NCI-H187 treated with DMSO at 0.1 percent for 48 hours (cell line): ENCODE data around the gene PLCB4.

Experiments used
- DNase-seq: peaks from one replicate; lab custom pipeline; 2025; lab: John Stamatoyannopoulos, UW

The PLCB4 gene

GRCh38 chr20:9402546-9402945 lies 333.7 kb downstream of the PLCB4 start:
- no peak for DNase-seq

DNA sequence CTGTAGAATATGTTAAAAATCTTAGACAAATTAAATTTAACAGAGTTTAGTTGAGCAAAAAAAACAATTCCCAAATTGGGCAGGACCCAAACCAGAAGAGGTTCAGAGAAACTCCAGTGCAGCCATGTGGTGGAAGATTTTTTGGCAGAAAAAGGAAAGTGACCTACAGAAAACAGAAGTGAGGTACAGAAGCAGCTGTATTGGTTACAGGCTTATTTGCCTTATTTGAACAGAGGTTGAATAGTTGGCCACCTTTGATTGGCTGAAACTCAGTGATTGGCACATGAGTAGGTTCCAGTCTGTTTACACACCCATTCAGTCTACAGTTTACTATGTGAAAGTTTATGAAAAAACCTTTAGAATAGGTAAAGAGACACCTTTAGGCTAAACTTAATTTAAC lies 334.6 kb downstream of the PLCB4 start:
- no peak for DNase-seq

- DNase-seq, result no peak
Observed at GRCh38 chr20:9407805-9408421, 339.0 kb downstream of the PLCB4 start.

DNA sequence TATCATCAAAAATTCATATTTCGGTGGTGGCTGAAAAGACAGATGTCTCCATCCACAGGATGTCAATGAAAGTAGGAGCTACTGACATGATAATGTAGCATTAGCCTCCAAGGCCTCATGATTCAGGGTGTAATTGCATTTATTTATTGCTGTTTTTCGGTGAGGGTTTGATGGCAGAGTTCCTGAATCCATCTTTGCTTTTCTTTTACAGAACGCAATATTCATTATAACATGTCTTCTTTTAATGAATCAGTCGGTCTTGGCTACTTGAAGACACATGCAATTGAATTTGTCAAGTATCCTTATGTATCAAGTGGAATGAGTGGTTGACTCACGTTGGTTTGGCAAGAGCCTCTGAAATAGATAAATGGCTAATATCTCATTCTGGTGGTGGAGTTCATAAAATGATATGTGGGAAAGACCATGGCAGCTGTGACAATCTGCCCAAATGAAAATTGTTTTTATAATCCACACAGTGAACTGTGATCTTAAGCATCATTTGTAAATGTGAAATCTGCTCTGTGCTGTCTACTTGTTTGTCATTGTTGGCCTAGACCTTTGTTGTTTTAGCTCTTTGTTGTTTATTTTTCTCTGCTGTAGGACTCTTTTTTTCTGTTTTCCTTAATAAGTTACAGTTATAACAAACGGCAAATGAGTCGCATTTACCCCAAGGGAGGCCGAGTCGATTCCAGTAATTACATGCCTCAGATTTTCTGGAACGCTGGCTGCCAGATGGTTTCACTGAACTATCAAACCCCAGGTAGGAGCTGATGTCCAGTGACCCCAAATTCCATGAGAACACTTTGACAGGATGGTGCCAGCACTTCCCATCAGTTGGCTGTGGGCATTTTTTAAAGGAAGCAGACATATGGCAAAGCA lies 339.8 kb downstream of the PLCB4 start:
- DNase-seq, result no peak

GRCh38 chr20:9409352-9409751 lies 340.5 kb downstream of the PLCB4 start:
- DNase-seq, result no peak

DNA sequence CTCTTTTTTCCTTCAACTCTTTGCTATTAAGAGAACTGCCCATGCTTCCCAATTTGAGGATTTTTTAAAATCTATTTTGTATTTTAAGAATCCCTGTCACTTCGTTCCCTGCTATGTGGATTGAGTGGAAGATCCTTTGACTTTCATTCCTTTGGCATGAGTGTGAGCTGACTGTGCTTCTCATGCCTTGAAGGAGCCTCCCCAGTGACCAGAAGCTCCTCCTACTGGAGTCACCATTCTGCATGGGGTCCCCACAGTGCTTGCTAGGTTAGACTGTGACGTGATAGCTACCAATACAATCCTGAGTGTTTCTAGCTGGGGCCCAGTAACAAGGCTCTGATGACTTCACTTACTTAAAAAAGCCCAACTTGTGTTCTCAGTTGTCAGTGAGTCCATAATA lies 341.1 kb downstream of the PLCB4 start:
- DNase-seq, result no peak

- DNase-seq, result no peak
Observed at GRCh38 chr20:9411833-9412232, 342.9 kb downstream of the PLCB4 start.

DNA sequence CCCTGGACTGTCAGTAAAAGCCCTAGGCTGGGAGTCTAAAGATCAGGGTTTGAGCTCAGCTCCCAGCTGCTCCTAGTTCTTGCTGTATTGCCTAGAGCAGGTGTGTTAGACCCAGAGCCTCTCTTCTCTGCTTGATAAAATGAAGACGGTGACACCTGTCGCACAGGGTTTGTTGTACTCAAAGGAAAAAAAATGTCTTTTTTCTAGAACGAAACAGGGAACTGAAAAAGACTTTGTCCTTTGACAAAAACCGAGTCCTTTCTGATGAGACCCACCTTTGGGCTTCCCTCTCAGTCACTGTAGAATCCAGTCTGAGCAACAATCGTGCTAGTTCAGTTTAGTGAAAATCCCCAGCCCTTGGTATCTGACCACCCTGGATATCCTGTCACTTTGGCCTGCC lies 343.4 kb downstream of the PLCB4 start:
- no peak for DNase-seq

DNA sequence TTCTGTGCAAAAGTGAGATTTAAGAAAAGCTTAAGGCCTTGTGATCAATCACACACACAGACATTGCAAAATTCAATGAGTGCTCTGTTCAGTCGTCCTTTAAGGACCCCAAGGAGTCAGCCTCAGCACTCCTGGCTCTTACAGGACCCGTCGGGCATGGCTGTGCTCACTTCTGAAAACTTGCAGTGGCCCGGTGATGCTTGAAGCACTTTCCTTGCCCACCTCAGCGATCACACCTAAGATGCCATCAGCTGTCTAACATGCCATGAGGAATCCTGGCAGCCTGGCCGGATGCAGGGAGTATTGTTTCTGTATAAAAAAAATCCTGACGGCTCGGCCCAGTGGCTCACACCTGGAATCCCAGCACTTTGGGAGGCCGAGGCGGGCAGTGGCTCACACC lies 344.1 kb downstream of the PLCB4 start:
- DNase-seq, result no peak

DNA sequence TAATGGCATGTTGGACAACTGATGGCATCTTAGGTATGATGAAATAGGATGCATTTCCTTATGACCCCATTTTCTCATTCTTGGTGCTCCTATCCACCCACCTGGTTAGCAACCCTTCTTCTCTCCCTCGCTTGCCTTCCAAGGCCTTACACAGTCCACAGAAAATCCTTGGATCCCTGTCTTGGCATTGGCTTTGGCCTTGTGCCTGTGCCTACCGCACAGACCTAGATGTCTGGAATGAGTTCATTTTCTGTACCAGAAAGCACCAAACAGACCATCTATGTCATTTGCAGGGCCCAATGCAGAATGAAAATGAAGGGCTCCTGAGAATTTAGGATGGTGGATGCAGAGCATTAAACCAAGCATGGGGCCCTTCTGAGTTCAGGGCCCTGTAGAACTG lies 346.5 kb downstream of the PLCB4 start:
- DNase-seq, result no peak

DNA sequence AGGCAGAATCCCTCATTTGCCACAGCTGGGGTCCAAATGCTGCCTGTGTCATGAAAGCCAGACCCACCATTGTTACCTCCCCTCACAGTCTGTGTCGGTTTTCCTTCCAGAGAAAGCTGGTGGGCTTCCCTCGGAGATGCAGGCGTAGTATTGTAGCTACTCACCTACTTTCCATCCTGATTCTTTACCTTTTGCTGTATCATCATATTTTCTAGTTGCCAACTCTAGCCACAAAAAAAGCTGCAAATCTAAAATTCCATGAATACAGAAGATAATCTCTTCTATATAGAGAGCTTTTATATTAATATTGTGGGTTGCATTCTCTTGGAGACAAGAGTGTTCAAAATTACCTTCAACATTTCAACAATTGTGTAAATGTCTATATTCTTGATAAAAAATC lies 347.5 kb downstream of the PLCB4 start:
- DNase-seq, result no peak

DNA sequence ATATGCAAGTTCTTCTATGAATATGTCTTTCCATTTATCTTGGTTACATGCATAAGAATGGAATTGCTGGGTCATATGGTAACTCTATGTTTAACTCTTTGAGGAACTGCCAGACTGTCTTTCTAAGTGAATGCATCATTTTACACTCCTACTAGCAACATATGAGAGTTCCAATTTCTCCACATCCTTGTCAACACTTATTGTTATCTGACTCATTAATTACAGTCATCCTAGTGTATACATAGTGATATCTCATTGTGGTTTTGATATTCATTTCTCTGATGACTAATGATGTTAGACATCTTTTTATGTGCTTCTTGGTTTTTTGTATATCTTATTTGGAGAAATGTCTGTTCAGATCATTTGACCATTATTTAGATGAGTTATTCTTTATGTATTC lies 348.8 kb downstream of the PLCB4 start:
- no peak for DNase-seq

DNA sequence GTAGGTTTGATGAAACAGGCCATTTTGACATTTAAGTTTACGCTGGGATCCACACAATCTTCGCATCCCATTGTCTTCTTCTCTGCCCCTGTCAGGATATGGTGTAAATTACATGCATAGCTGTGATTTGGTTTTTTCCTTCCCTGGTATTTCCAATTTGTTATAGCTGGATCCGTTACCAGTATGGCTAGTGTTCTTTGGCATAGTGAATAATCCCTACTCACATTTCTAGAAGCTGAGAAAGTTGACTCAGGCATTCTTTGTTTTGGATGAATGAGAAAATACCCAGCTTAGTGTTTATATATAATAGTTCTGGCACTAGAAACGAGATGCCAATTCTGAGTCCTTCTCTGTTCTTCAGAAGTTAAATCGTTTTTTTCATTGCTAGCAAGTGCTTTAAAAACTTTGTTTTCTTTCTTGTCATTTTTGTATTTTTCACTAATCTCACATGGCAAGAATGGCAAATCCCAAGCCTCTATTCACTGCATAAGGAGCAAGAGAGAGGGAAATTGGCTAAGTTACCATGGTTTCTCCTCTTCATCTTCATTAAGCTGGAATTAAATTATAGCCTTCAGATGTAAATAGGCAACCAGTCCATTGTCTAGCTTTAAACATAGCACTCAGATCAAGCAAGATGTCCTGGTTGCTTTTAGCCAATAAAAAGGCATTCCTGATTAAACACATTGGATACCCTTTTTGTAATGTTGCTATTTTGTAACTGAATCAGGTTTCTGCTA lies 353.6 kb downstream of the PLCB4 start:
- no peak for DNase-seq

GRCh38 chr20:9424551-9424950 lies 355.7 kb downstream of the PLCB4 start:
- DNase-seq, result no peak

DNA sequence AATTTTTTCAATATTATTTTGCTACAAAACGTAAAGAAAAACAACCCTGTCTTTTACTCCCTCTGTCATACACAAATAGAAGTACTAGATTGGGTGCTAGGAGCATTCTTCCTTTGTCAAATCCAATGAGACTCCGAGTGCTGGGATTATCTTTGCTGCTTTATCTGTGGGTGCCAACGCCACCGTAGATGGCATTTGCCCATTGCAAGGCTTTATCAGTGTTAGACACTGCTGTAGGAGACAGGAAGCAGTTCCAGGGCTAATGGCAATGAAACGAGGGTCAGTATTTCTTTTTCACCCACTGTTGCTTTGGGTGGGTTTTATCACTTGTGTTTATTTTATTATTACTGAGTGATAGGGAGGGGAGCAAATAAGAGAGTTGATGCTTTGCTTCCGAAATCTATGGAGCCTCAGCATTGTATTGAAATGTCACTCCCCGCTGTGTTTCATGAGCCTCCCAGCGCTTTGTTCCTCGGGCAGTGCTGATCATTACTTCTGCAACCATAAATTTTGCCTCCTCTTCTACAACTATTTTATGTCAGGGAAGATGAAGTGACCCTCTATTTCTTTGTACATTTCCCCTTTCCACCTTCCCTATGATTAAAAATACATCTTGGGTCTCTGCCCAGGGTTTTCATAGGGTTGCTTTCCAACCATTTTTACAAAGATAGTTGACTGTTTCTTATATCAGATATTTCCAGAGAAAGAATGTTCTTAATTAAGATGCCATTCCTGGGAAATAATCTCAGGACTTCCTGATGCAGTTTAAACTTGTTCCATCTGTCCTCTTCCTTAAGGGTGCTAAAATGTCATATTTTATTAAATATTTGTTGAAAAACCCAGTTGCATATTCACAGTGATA lies 358.8 kb downstream of the PLCB4 start:
- no peak for DNase-seq

DNA sequence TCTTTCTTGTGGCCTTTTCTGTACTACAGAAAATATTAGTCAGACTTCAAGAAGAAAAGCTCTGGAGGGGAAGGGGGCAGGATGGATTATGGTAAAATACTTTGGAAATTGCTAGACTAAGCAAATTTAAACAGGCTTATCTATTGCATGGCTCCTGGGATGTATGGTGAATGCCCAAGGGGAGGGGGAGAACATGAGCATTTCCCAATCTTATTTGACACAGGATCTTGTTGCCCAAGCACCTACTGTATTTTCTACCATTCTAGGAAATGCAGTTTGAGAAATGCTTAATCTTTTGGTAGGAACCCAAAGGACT lies 359.4 kb downstream of the PLCB4 start:
- no peak for DNase-seq

DNA sequence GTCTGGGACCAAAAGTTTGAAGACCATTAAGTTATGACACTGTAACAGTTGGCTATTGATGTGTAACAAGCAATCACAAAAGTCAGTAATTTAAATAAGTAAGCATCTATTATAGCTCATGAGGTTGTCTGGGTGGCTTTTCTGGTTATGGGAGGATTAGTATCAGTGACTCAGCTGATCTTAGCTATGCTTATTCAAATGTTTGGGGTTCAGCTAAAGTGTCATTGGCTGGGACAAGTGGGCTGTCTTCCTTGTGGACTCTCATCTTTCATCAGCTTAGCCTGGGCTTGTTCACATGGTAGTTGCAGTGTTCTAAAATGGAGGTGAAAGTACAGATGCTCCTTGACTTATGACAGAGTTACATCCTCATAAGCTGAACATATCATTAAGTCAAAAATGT lies 370.9 kb downstream of the PLCB4 start:
- DNase-seq, result no peak

- no peak for DNase-seq
Observed at GRCh38 chr20:9440892-9441291, 372.0 kb downstream of the PLCB4 start.

DNA sequence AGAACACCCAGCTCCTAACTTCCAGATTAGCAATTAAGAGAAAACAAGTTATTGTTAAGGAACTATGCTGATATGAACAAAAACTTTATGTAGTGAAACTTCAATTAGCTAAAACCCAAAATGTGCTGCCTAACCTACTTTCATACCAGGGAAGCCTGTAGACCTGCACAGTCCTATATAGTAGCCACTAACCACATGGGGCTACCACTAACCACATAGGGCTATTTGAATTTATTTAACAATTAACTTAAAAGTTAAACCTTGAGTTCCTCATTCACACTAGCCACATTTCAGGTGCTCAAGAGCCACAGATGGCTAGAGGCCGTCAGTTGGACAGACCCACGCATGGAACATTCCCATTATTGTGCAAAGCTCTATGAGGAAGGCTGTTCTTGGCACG lies 373.1 kb downstream of the PLCB4 start:
- no peak for DNase-seq

- DNase-seq, result no peak
Observed at GRCh38 chr20:9442858-9443257, 374.0 kb downstream of the PLCB4 start.

GRCh38 chr20:9444921-9445320 lies 376.0 kb downstream of the PLCB4 start:
- no peak for DNase-seq

- no peak for DNase-seq
Observed at GRCh38 chr20:9447182-9447581, 378.3 kb downstream of the PLCB4 start.
